NCI-H1694 (cell line): Measurements from ENCODE around the gene UQCR10.

Experiments used
- DNase-seq: peaks from one replicate; lab custom pipeline; 2025; lab: John Stamatoyannopoulos, UW

Gene UQCR10

DNA sequence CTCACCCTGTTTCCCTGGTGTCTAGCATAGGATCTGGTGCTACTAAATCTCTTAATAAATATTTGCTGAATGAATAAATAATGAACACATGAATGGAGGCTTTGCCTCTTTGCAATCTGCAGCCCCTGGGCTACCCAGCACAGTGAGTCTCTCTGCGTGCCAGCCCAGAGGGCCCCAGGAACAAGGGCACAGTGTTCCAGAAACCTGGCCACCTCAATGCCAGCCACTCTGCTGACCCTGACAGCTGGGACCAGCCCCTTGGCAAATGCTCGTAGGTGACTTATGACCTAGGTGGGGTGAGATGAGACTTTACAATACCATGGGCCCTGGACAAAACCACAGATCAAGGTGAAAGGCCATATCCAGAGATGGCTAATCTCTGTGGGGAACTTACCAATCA is 31.6 kb downstream of the UQCR10 start:
- DNase-seq: no peak

- DNase-seq: no peak
Measured at GRCh38 chr22:29799217-29799680, 32.1 kb downstream of the UQCR10 start.

GRCh38 chr22:29801153-29801552 is 34.0 kb downstream of the UQCR10 start:
- DNase-seq: no peak

- DNase-seq: no peak
Measured at GRCh38 chr22:29801796-29802195, 34.6 kb downstream of the UQCR10 start.

- no peak for DNase-seq
Measured at GRCh38 chr22:29803190-29803589, 36.0 kb downstream of the UQCR10 start.

DNA sequence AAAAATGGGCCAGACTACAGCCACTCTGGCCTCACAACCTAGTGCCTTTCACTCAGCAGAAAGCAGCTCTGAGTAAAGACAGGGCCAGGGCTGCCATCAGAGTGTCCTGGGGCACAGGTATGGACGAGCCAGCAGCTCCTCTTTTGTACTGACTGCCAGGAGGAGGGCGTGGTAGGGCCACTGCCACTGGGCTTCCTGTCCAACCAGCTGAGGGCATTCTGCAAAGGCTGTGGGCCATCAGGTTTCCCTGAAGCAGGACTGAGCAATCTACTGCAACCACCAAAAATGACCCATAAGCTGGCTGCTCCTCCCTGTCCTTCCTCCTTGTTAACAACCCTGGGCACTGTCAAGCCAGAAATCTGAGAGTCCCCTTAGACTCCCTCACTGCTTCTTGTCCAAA is 37.8 kb downstream of the UQCR10 start:
- no peak for DNase-seq

DNA sequence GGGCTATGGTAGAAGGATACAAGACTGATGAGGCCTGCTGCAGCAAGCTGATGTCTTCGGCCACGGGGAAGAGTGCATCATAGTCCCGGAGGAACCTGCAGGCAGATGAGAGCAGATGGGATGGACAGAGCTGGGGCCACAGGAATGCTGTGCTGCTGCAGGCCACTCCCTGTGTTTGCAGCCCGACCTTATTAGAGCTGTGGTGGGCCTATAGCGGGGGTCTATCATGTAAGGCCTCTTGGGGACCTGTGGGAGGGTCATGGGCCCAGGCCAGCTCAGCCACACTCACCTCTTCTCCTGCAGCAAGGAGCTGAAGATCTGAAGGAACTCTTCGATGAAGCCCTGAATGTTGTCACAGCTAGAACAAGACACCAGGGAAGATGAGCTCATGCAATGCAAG is 39.0 kb downstream of the UQCR10 start:
- no peak for DNase-seq

DNA sequence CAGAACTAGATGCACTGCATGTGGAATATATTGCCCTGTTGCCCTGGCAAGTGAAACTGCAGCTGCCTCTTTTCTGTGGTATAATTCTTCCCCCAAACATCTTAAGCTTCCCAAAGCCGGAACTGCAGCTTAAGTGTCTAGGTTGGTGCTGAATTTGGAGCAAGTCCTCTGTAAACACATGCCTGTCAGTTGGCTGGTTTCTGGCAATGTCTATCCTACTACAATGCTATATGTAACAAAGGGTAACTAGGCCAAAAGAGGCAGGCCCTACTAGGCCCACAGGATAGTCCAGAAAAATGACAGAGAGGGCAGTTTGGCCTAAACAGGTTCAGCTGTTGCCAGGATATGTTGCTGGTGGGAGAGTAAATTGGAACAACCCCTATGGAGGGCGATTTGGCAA is 43.0 kb downstream of the UQCR10 start:
- DNase-seq: peak; percentile 7

DNA sequence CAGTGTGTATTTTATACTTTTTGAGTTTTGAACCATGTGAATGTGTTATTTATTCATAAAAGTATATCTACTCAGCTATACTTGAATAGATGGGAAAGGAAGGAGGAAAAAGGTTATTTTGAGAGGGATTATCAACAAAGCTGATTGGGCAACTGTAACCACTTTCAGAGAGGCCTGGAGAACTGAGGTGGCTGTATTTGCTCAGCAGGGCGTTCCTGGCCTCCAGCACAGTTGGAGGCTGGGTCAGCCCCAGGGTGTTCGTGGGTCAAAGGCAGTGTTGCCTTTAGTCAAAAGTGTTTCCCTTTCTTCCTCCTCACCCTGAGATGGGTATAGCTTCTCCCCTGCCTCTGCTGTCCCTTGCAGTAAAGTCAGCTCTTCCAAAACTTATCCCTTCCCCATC is 44.2 kb downstream of the UQCR10 start:
- no peak for DNase-seq

- no peak for DNase-seq
Measured at GRCh38 chr22:29813126-29813525, 46.0 kb downstream of the UQCR10 start.

DNA sequence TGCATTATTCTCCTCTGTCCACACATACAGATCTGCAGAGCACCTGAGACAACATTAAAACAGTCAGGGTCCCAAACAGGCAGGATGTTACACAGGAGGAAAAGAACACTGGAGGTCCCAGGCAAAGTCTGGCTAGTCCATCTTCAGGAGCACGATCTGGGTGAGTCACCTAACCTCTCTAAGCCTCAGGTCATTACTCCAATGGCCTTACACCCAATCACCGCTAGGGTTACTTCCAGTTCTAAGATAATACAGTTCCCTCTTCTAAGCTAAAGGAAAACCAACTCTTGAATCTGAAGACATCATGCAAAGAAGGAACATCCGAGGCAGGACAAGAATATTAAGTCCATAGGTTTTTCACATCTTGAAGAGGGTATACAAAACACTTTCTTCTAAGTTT is 46.4 kb downstream of the UQCR10 start:
- no peak for DNase-seq

GRCh38 chr22:29814003-29814402 is 46.8 kb downstream of the UQCR10 start:
- DNase-seq: no peak

DNA sequence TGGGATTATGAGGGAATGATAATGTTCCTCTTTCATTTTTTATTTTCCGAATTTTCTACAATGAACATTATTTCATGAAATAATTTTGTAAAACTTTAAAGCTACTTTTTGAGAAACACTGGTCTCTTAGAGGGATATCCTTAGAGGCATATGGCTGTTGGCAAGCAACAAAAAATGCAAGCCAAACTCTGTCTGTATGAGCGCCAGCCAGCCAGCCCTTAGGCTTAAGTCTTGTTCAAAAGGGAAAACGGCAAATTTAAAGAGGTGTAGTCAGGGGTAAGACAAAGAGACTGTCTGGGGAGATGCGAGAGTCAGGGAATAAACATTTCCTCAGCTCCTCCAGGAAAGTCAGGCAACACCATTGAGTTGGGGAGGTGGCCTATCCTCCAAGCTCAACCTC is 48.4 kb downstream of the UQCR10 start:
- DNase-seq: no peak

DNA sequence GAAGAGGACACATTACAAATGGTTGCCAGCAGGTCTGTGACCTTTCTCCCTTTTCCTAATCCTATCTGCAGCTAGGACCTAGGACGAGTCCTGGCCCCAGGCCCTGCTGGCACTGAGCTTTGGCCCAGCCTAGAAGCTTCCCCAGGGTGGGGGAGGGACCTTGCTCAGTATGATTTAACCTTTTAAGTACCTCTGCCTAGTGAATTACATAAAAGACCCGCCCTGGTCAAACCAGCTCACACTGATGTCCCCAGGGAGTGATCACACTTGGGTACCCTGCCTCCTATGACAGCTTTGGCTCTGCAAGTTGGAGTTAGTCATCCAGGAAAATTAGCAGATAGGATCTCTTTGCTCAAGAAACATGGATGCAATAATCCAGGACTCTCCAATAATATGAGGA is 49.0 kb downstream of the UQCR10 start:
- peak; percentile 46 for DNase-seq

DNA sequence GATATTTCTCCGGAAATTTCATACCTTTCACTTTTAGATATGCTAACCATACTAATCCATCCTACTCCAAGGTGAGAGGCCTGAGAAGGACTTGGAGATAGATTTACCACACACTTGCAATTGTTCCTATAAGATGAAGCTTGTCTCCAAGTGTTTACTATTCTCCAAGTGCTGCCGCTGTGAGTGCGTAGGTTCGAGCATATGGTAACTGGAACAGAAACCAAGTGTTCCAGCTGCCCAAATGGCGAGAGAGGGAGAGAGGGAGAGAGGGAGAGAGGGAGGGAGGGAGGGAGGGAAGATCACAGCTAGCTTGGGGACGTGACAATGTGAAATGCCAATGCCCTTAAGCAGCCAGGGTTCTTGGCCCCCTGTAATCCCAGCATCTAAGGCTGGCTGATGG is 49.4 kb downstream of the UQCR10 start:
- DNase-seq: peak; percentile 30

DNA sequence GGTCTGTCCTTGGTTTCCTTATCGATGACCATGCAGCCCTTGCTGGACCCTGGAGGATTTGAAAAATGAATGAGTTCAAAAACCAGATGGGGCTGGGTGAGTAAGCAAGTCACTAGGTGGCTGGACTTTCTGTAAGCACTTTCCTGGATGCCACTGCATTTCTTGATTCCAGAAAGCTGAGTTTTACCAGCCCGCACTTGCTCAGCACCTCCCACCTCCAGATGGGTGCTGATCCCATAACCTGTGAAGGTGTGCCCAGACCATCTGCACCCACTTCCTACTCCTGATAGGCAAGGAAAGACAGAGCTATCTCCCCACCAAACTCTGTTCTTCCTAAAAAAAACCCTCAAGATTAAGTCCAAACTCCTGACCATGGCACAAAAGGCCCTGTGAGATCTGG is 49.8 kb downstream of the UQCR10 start:
- DNase-seq: peak; percentile 2

- DNase-seq: no peak
Measured at GRCh38 chr22:29817724-29818123, 50.6 kb downstream of the UQCR10 start.

DNA sequence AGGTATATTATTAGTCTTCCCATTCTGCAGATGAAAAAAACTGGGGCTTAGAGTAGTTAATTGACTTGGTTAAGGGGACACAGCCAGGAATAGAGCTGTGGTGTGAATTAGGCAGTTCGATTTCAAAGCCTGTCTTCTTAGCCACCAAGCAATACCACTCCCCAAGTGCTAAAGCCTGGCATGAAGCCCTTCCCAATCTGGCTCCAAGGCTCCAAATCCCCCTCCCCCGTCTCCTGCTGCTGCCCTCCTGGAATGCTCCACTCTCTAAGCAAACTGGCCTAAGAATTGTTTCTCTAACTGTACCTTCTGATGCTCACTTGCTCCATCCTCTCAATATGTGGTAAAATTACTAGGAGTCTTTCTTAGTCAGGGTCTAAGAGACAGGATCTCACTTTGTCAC is 52.3 kb downstream of the UQCR10 start:
- DNase-seq: no peak
